Heart left ventricle (tissue), 16 donors: ENCODE measurements around the gene WDR82. TPM values are rescaled to one million over a fixed set of nuclear protein-coding genes. Genes with fewer than 3 reads are reported as not detected.
"Not testable (repeated sequence)": the region's sequence is repeated elsewhere in the genome, so short reads cannot be mapped to it uniquely, and the experiment has no call there.

Source experiments
- ATAC-seq, 4 donors: fragments of 200-7000 bp; cut with Tn5 transposase; one replicate each; pipeline ENCODE4 v1.9.1; 2020 to 2022; ENCODE audit warnings: moderate library complexity in 4 of 4, mild to moderate bottlenecking in 3 of 4, moderate number of reproducible peaks in 1 of 4
- DNase-seq, 5 donors: peaks; one replicate each; pipeline ENCODE4 v3.0.0-alpha.2; 2020
- H3K27ac ChIP-seq, 12 donors: fragments of 200-600 bp; sonication (generic) in 4 of 12; one replicate each; pipeline versions ENCODE4 v1.5.0 to v1.8.0; 2016 to 2022; ENCODE audit warnings: mild to moderate bottlenecking in 2 of 12
- H3K27me3 ChIP-seq, 9 donors: fragments of 200-600 bp; sonication (generic) in 2 of 9; one replicate each; pipeline versions ENCODE4 v1.5.1 to v1.8.0; 2016 to 2022; ENCODE audit warnings: mild to moderate bottlenecking in 3 of 9
- H3K36me3 ChIP-seq, 9 donors: fragments of 200-600 bp; sonication (generic) in 2 of 9; one replicate each; pipeline versions ENCODE4 v1.5.0 to v1.8.0; 2018 to 2022; ENCODE audit warnings: mild to moderate bottlenecking in 2 of 9
- H3K4me1 ChIP-seq, 12 donors: fragments of 200-600 bp; sonication (generic) in 4 of 12; one replicate each; pipeline versions ENCODE4 v1.5.0 to v1.8.0; 2016 to 2022; ENCODE audit warnings: mild to moderate bottlenecking in 3 of 12
- H3K4me3 ChIP-seq, 12 donors: fragments of 200-600 bp; sonication (generic) in 4 of 12; one replicate each; pipeline versions ENCODE4 v1.5.0 to v1.8.0; 2017 to 2022; ENCODE audit warnings: mild to moderate bottlenecking in 9 of 12, moderate library complexity in 4 of 12
- H3K9me3 ChIP-seq, 12 donors: fragments of 200-600 bp; sonication (generic) in 4 of 12; one replicate each; pipeline versions ENCODE4 v1.5.0 to v1.8.0; 2016 to 2022; ENCODE audit warnings: mild to moderate bottlenecking in 1 of 12
- POLR2A ChIP-seq, 2 donors: fragments of 450-650 bp; IDR thresholded peaks; one replicate each; pipeline ENCODE4 v1.6.1; 2017; ENCODE audit warnings: antibody characterized with exemption in 2 of 2, mild to moderate bottlenecking in 2 of 2, moderate library complexity in 2 of 2
- WGBS, 4 donors: extraction: QIAGEN DNeasy Blood & Tissue Kit in 2 of 4; methylation state at CpG; one replicate each; pipeline versions ENCODE4 v1.1.5 to v1.1.7; 2013 to 2018; 5-methylcytosine and 5-hydroxymethylcytosine counted together
- intact Hi-C, 10 donors: fragments of 100-400 bp; cut with DNase I; formaldehyde crosslinking; loops; one replicate each; pipeline versions ENCODE4 v1.11.1 to v1.14.2; 2022
- polyA plus RNA-seq, 2 donors: library from polyadenylated mRNA; stranded (reverse); fragments of 200-250 nt; gene quantifications; one replicate each; pipeline ENCODE4 v1.2.3, GENCODE V29; 2013
- total RNA-seq, 9 donors: library from RNA; depleted of rRNA in 2 of 9; stranded (reverse); fragments of >200 nt in 2 of 9; fragmentation: NEBNext Ultra II Directional in 3 of 9; extraction: Animal tissue kit (Norgen Biotek cat#: 25700) in 3 of 9; gene quantifications; one replicate each; pipeline versions ENCODE4 v1.1.0 to v1.2.4, GENCODE V29; 2016 to 2023
- TF ChIP-seq, protein P1 (sequence below), 12 donors: fragments of 200-600 bp; sonication (generic) in 4 of 12; IDR thresholded peaks; one replicate each; pipeline versions ENCODE4 v1.5.0 to v1.8.0; 2018 to 2022; ENCODE audit warnings: antibody characterized with exemption in 12 of 12, mild to moderate bottlenecking in 5 of 12
- donor health status: ischemic (EF 13 %, LVEDD 7.1; RV severe dilation, severe dysfunction).
- donor health status: healthy with polysubstance abuse.
- donor health status: DM: no; HTN: yes; CAD: no.
- donor health status: DM: no; HTN: no; CAD: no.
- donor health status: ischemic (EF 25% LVEDD 6.9; RV normal size, moderate dysfunction).
- donor health status: ischemic (EF 25% LVEDD 5.7; RV mildly dilated, moderate dysfunction).
- donor health status: healthy.
- donor health status: DM: yes; HTN: yes; CAD: no.
- donor health status: ischemic (EF 35%, LVEDD 5.7; RV mildly dilated, moderate dysfunction).
- donor health status: nonischemic (EF 11% LVEDD 7.7; RV severe dilation, severe dysfunction).
- donor health status: DM: yes; HTN: yes; CAD: no.
- donor health status: PGD.
- donor health status: ischemic (EF 29% LVEDD 5.4; RV normal size, mild dysfunction).
- donor health status: nonischemic (EF 23%, LVEDD 6.1; RV moderate dilation, normal function).

WDR82 gene
- total and polyA plus RNA-seq, 11 donors = 24.7 to 73.6 (median 61.2) TPM

DNA sequence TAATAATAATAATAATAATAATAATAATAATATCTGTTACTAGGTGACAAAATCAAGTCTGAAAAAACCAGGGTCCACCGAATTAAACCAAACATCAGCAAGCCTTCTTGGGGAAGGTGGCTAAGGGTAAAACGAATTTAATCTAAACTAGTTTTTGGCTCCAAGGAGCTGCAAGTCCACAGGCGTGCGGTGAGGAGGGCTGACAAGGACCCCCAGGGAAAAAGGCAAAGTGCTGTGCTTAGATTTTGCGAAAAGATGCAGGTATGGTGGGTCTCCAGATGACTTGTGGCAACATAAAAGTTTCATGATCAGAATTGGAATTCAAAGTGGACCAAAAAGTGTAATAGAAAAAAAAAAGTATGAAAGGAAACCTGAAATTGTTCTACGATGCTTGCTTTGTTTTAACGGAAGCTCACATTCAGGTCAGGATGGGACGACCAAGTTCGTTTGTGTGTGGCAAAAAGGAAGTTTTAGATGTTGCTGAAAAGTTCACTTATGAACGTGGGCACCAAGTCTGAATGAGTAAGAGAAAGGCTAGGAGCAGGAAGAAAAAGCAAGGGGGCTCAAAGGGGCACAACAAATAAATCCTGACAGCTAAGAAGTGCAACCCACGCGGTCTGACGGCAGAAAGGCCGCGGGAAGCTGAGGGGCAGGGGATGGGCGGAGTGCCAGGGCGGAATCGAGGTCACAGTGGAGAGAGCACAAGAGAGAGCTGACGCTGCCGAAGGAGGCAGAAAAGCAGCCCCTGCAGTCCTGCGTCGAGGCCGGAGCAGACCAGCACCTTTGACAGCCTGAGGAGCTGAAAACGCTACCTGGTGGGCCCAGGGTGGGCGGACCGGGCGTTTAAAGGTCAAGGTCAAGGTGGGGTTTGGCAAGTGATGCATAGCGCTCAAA lies 1.1 kb downstream of the WDR82 start:
- intact Hi-C loops = loop anchor here in 5 of 10 donors (5.0 kb wide), 1 partner anchor 40 kb away; the partner anchor contains the start of gene TWF2 (in 5 of the 5)
- 1% methylated on average over 28 of the region's 28 CpGs for WGBS, 4 donors
- peak; percentile 28 to 60 (median 45) for ATAC-seq

DNA sequence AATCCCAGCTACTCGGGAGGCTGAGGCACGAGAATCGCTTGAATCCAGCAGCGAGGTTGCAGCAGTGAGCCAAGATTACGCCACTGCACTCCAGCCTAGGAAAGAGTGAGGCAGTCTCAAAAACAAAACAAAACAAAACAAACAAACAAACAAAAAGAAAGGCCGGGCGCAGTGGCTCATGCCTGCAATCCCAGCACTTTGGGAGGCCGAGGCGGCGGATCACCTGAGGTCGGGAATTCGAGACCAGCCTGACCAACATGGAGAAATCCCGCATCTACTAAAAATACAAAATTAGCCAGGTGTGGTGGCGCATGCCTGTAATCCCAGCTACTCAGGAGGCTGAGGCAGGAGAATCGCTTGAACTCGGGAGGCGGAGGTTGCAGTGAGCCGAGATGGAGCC lies 3.7 kb downstream of the WDR82 start:
- intact Hi-C loops = loop anchor here in 7 of 10 donors (5.0 kb wide), 2 partner anchors 37 to 277 kb away; partner anchors contain the start of genes TWF2 (in 6 of the 7) and RPL29 (in 1 of the 7)
- peaks cover 0 to 55% (median 29%) of the 10 kb centered on the region in 9 donors for H3K36me3 ChIP-seq

More for the DNA sequence above, 1.1 kb downstream of the WDR82 start:
- Histone ChIP-seq H3K27ac (peak overlapping the region; percentile 94 to 99 (median 98)), H3K4me1 (peaks cover 0 to 80% (median 66%) of the 10 kb centered on the region in 12 donors), H3K27me3 (no peaks in the 10 kb centered on the region), H3K36me3 (peaks cover 0 to 37% (median 21%) of the 10 kb centered on the region in 9 donors), H3K9me3 (no peaks in the 10 kb centered on the region), H3K4me3 (peak overlapping the region; percentile 73 to 99 (median 82))
- DNase-seq = peak; percentile 85 to 90 (median 88)
- TF ChIP-seq, protein P1, sequence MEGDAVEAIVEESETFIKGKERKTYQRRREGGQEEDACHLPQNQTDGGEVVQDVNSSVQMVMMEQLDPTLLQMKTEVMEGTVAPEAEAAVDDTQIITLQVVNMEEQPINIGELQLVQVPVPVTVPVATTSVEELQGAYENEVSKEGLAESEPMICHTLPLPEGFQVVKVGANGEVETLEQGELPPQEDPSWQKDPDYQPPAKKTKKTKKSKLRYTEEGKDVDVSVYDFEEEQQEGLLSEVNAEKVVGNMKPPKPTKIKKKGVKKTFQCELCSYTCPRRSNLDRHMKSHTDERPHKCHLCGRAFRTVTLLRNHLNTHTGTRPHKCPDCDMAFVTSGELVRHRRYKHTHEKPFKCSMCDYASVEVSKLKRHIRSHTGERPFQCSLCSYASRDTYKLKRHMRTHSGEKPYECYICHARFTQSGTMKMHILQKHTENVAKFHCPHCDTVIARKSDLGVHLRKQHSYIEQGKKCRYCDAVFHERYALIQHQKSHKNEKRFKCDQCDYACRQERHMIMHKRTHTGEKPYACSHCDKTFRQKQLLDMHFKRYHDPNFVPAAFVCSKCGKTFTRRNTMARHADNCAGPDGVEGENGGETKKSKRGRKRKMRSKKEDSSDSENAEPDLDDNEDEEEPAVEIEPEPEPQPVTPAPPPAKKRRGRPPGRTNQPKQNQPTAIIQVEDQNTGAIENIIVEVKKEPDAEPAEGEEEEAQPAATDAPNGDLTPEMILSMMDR (IDR thresholded peaks at IDR 0.05) = no peak
- peak; percentile 8 to 40 for TF ChIP-seq POLR2A (IDR thresholded peaks at IDR 0.05)

DNA sequence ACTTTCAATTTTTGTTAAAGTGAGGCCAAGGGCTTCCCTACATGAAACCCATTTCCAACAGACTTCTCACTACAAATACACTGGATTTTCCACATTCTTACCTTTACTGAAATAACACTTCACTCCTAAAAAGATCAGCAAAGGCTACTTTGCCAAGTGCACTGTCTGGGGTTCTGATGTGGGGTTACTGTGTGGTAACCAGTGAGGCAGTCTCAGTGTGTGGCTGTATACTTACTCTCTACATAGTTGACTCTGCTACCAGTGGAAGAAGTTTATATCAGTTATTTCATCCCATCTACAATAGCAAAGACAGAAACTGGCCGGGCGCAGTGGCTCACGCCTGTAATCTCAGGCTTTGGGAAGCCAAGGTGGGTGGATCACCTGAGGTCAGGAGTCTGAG lies 5.6 kb downstream of the WDR82 start:
- Histone ChIP-seq H3K9me3 (no peaks in the 10 kb centered on the region), H3K27me3 (no peaks in the 10 kb centered on the region), H3K27ac (peak overlapping the region in 2 of 12 donors; percentile 15 to 94), H3K36me3 (peaks cover 0 to 75% (median 48%) of the 10 kb centered on the region in 9 donors), H3K4me3 (peak overlapping the region in 1 of 12 donors; percentile 1), H3K4me1 (peaks cover 3 to 94% (median 82%) of the 10 kb centered on the region in 12 donors)
- intact Hi-C loops = loop anchor here in 2 of 10 donors (5.0 kb wide), 2 partner anchors 36 to 276 kb away; partner anchors contain the start of genes RPL29 (in 1 of the 2) and TWF2 (in 1 of the 2)
- DNase-seq (no peak), ATAC-seq (no peak)
- 56 to 94% (median 85%) methylated on average over 3 of the region's 3 CpGs for whole genome bisulfite sequencing, 4 donors
- TF ChIP-seq, protein P1 (IDR thresholded peaks at IDR 0.05) = no peak
- no peak for TF ChIP-seq POLR2A (IDR thresholded peaks at IDR 0.05)

More for the DNA sequence above, 3.7 kb downstream of the WDR82 start:
- Histone ChIP-seq H3K4me1 (peaks cover 1 to 85% (median 79%) of the 10 kb centered on the region in 12 donors), H3K4me3 (peak overlapping the region in 2 of 12 donors; percentile 84 to 99), H3K27ac (peak overlapping the region in 3 of 12 donors; percentile 97 to 99 (median 99))
- not testable (repeated sequence) for H3K27me3 ChIP-seq, DNase-seq, ATAC-seq, H3K9me3 ChIP-seq
- 91 to 93% (median 93%) methylated on average over 18 of the region's 18 CpGs for WGBS, 4 donors

DNA sequence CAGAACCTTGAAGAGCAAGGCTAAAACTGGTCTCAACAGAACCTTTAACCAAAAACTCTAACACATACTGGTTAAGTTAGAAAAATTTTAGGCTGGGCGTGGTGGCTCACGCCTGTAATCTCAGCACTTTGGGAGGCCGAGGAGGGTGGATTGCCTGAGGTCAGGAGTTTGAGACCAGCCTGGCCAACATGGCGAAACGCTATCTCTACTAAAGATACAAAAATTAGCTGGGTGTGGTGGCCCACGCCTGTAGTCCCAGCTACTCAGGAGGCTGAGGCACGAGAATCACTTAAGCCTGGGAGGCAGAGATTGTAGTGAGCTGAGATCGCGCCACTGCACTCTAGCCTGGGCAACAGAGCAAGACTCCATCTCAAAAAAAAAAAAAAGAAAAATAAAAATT lies 6.3 kb downstream of the WDR82 start:
- 89 to 95% (median 94%) methylated on average over 9 of the region's 9 CpGs for WGBS, 4 donors

More for the DNA sequence above, 6.3 kb downstream of the WDR82 start:
- DNase-seq, H3K27me3 ChIP-seq, H3K9me3 ChIP-seq, ATAC-seq: not testable (repeated sequence)
- Histone ChIP-seq H3K4me1 (peaks cover 3 to 98% (median 83%) of the 10 kb centered on the region in 12 donors), H3K4me3 (peak overlapping the region in 1 of 12 donors; percentile 35), H3K27ac (peak overlapping the region in 1 of 12 donors; percentile 94), H3K36me3 (peaks cover 0 to 81% (median 55%) of the 10 kb centered on the region in 9 donors)
- intact Hi-C loops = loop anchor here in 2 of 10 donors (5.0 kb wide), 2 partner anchors 35 to 275 kb away; partner anchors contain the start of genes RPL29 (in 1 of the 2) and TWF2 (in 1 of the 2)
